ENCODE data around the gene BTN1A1. TPM values are rescaled to one million over a fixed set of nuclear protein-coding genes. Genes with fewer than 3 reads are reported as not detected.

Gene BTN1A1
- polyA plus RNA-seq, 1 donor (not counting 4 experiments of a cell fraction or from before 2014, with no cell fraction given): not detected

- no peaks in the 10 kb centered on the region for H3K36me3 ChIP-seq (ENCODE audit: control insufficient read depth in 2 of 2, extremely low read depth in 1 of 2, insufficient read depth in 2 of 2, low read length in 2 of 2)
- H3K9me1 ChIP-seq (ENCODE audit: control insufficient read depth, extremely low read depth, insufficient read depth, low read length): no peaks in the 10 kb centered on the region
- no peaks in the 10 kb centered on the region for H3K9me3 ChIP-seq (ENCODE audit: control insufficient read depth, low read depth, low read length)
- no peak for TF ChIP-seq CTCF (optimal IDR thresholded peaks at IDR 0.05 in 1 of 3, IDR thresholded peaks at IDR 0.05 in 1 of 3, conservative IDR thresholded peaks at IDR 0.05 in 1 of 3; ENCODE audit: extremely low read depth in 1 of 3, insufficient read depth in 2 of 3, low read length in 3 of 3)
- TF ChIP-seq EZH2 (IDR thresholded peaks at IDR 0.05; ENCODE audit: low read length): no peak
- H3K79me2 ChIP-seq (ENCODE audit: control insufficient read depth, insufficient read depth, low read length): no peaks in the 10 kb centered on the region
- dilution Hi-C loops (cut with MboI; ENCODE audit: extremely low pct_ligation_motif_present, low sequenced_read_pairs): no loop called here
- H2AFZ ChIP-seq (ENCODE audit: control insufficient read depth, low read length): no peak overlapping the region
- H3K4me2 ChIP-seq (ENCODE audit: control insufficient read depth, extremely low read depth, insufficient read depth, low read depth, low read length): no peak overlapping the region
- FAIRE-seq (no peak), DNase-seq (ENCODE audit: low read depth, low spot score) (no peak)
- H3K4me1 ChIP-seq (ENCODE audit: control insufficient read depth, extremely low read depth, insufficient read depth, low read length): peaks cover 15% of the 10 kb centered on the region
- no peak overlapping the region for H3K9ac ChIP-seq (ENCODE audit: control insufficient read depth, extremely low read depth, insufficient read depth, low read length)
- no peak overlapping the region for H3K4me3 ChIP-seq (ENCODE audit: control insufficient read depth in 2 of 3, extremely low read depth in 1 of 3, insufficient read depth in 2 of 3, low read depth in 1 of 3, low read length in 3 of 3)
- no peaks in the 10 kb centered on the region for H4K20me1 ChIP-seq (ENCODE audit: control insufficient read depth, extremely low read depth, insufficient read depth, low read length)
- no peak overlapping the region for H3K27ac ChIP-seq (ENCODE audit: control insufficient read depth, insufficient read depth, low read length)
- H3K27me3 ChIP-seq (ENCODE audit: control insufficient read depth, extremely low read depth, insufficient read depth, low read length): no peaks in the 10 kb centered on the region
These were observed 21.2 kb upstream of the BTN1A1 start for GRCh38 chr6:26478985-26479278.

- H3K36me3 ChIP-seq (ENCODE audit: control insufficient read depth in 2 of 2, extremely low read depth in 1 of 2, insufficient read depth in 2 of 2, low read length in 2 of 2): no peaks in the 10 kb centered on the region
- no peaks in the 10 kb centered on the region for H3K79me2 ChIP-seq (ENCODE audit: control insufficient read depth, insufficient read depth, low read length)
- FAIRE-seq (no peak), DNase-seq (ENCODE audit: low read depth, low spot score) (no peak)
- H4K20me1 ChIP-seq (ENCODE audit: control insufficient read depth, extremely low read depth, insufficient read depth, low read length): no peaks in the 10 kb centered on the region
- no peak overlapping the region for H3K4me2 ChIP-seq (ENCODE audit: control insufficient read depth, extremely low read depth, insufficient read depth, low read depth, low read length)
- dilution Hi-C loops (cut with MboI; ENCODE audit: extremely low pct_ligation_motif_present, low sequenced_read_pairs): no loop called here
- no peak overlapping the region for H2AFZ ChIP-seq (ENCODE audit: control insufficient read depth, low read length)
- TF ChIP-seq CTCF (optimal IDR thresholded peaks at IDR 0.05 in 1 of 3, IDR thresholded peaks at IDR 0.05 in 1 of 3, conservative IDR thresholded peaks at IDR 0.05 in 1 of 3; ENCODE audit: extremely low read depth in 1 of 3, insufficient read depth in 2 of 3, low read length in 3 of 3): no peak
- no peak for TF ChIP-seq EZH2 (IDR thresholded peaks at IDR 0.05; ENCODE audit: low read length)
- no peak overlapping the region for H3K27ac ChIP-seq (ENCODE audit: control insufficient read depth, insufficient read depth, low read length)
- H3K4me1 ChIP-seq (ENCODE audit: control insufficient read depth, extremely low read depth, insufficient read depth, low read length): peaks cover 2% of the 10 kb centered on the region
- H3K27me3 ChIP-seq (ENCODE audit: control insufficient read depth, extremely low read depth, insufficient read depth, low read length): no peaks in the 10 kb centered on the region
- no peaks in the 10 kb centered on the region for H3K9me1 ChIP-seq (ENCODE audit: control insufficient read depth, extremely low read depth, insufficient read depth, low read length)
- H3K9me3 ChIP-seq (ENCODE audit: control insufficient read depth, low read depth, low read length): no peaks in the 10 kb centered on the region
- no peak overlapping the region for H3K4me3 ChIP-seq (ENCODE audit: control insufficient read depth in 2 of 3, extremely low read depth in 1 of 3, insufficient read depth in 2 of 3, low read depth in 1 of 3, low read length in 3 of 3)
- H3K9ac ChIP-seq (ENCODE audit: control insufficient read depth, extremely low read depth, insufficient read depth, low read length): no peak overlapping the region
These were observed 17.8 kb upstream of the BTN1A1 start for GRCh38 chr6:26482338-26482737.

All from keratinocyte (primary cell).